ENCODE results near the gene SHPK. TPM values are rescaled to one million over a fixed set of nuclear protein-coding genes. Genes with fewer than 3 reads are reported as not detected.

The SHPK gene
- total RNA-seq, 1 experiment from 2014 or later = 19.6 TPM

- no peak for TF ChIP-seq CTCF (IDR thresholded peaks at IDR 0.05 in 2 of 3, conservative IDR thresholded peaks at IDR 0.05 in 1 of 3; ENCODE audit: borderline replicate concordance in 1 of 3, insufficient read depth in 1 of 3, low read depth in 2 of 3, low read length in 2 of 3)
Observed at GRCh38 chr17:3667366-3668278, 31.6 kb upstream of the SHPK start (continued).

GRCh38 chr17:3666516-3666915 lies 30.5 kb upstream of the SHPK start:
- DNase-seq (ENCODE audit: low read depth, low spot score) (no peak), ATAC-seq (no peak)
- ChIA-PET POLR2A (interaction anchor here (1.8 kb wide), 1 partner anchor 30 kb away, joined by 5 read pairs; the partner anchor contains the start of genes CTNS and SHPK), CTCF (interaction anchor here (0.8 to 2.8 kb wide), 2 partner anchors 17 to 19 kb away, joined by 3 to 11 read pairs; no protein-coding TSS in a partner anchor), RAD21 (ENCODE audit: low non-redundant PET in 1 of 2, low total read pairs in 2 of 2, uncharacterized antibody in 2 of 2, unreplicated experiment in 2 of 2) (interaction anchor here in 1 of 2 experiments (0.7 kb wide), 1 partner anchor 64 kb away, joined by 3 read pairs; no protein-coding TSS in a partner anchor)
- no peak overlapping the region for H2AFZ ChIP-seq (ENCODE audit: low read depth, low read length, poor library complexity, severe bottlenecking)
- intact Hi-C loops (cut with micrococcal nuclease) = no loop called here
- no peak overlapping the region for H3K4me3 ChIP-seq (replicated peaks in 1 of 2; ENCODE audit: low read depth in 1 of 2, low read length in 2 of 2)
- H3K9me3 ChIP-seq (ENCODE audit: control insufficient read depth in 1 of 2, insufficient read depth in 1 of 2, low read depth in 1 of 2, low read length in 2 of 2) = no peaks in the 10 kb centered on the region
- no peaks in the 10 kb centered on the region for H3K9me2 ChIP-seq (ENCODE audit: insufficient read depth)
- H3K79me2 ChIP-seq (ENCODE audit: insufficient read depth, low read length) = peaks cover 42% of the 10 kb centered on the region
- H3K27me3 ChIP-seq (ENCODE audit: insufficient read depth, low read length) = no peaks in the 10 kb centered on the region
- no peaks in the 10 kb centered on the region for H3K36me3 ChIP-seq (ENCODE audit: control insufficient read depth in 1 of 2, insufficient read depth in 2 of 2, low read length in 2 of 2)
- TF ChIP-seq POLR2AphosphoS5 (IDR thresholded peaks at IDR 0.05; ENCODE audit: low read depth, low read length) (0 out of 2 replicates have a peak, but pooled peaks have one; percentile 8), MAX (IDR thresholded peaks at IDR 0.05) (no peak)
- no peak overlapping the region for H3K9ac ChIP-seq (ENCODE audit: low read length)
- BruUV-seq (replicated peaks) = no TSS peak
- peaks cover 8 to 20% of the 10 kb centered on the region in 2 experiments for H3K4me1 ChIP-seq (ENCODE audit: control insufficient read depth in 1 of 2, insufficient read depth in 2 of 2, low read length in 2 of 2)
- peak overlapping the region; percentile 74 for H3K4me2 ChIP-seq (ENCODE audit: low read length)
- H4K20me1 ChIP-seq (ENCODE audit: insufficient read depth) = no peaks in the 10 kb centered on the region
- peak overlapping the region; percentile 97; the same call in 1 of the 2 replicates for H3K27ac ChIP-seq (ENCODE audit: low read depth, low read length)

All from HCT116 (cell line).